H9 (cell line): ENCODE data around the gene ENOPH1. TPM values are rescaled to one million over a fixed set of nuclear protein-coding genes. Genes with fewer than 3 reads are reported as not detected.

ENCODE experiments used
- DNase-seq: peaks from one replicate; pipeline ENCODE4 v3.0.0-alpha.2; 2017
- H2AFZ ChIP-seq: one replicate; pipeline ENCODE4 v1.6.1; 2013; ENCODE audit warnings: mild to moderate bottlenecking, low read length, control low read depth, moderate library complexity
- H2AK5ac ChIP-seq: 2 replicates; pipeline ENCODE4 v1.6.1; 2013; ENCODE audit warnings: low read length, control low read depth, mixed read lengths; ENCODE audit not compliant: insufficient read length
- H2BK120ac ChIP-seq: one replicate; pipeline ENCODE4 v1.6.1; 2013; ENCODE audit warnings: low read depth, mild to moderate bottlenecking, low read length, control low read depth, inconsistent platforms; ENCODE audit not compliant: poor library complexity, severe bottlenecking
- H2BK12ac ChIP-seq: 2 replicates; pipeline ENCODE4 v1.6.1; 2013; ENCODE audit warnings: low read length, control low read depth, mixed read lengths, low read depth; ENCODE audit not compliant: insufficient read length
- H2BK15ac ChIP-seq: 2 replicates; pipeline ENCODE4 v1.6.1; 2013; ENCODE audit warnings: low read depth, low read length, control low read depth
- H2BK20ac ChIP-seq: one replicate; pipeline ENCODE4 v1.6.1; 2013; ENCODE audit warnings: low read depth, mild to moderate bottlenecking, low read length, control low read depth, inconsistent platforms; ENCODE audit not compliant: poor library complexity, severe bottlenecking
- H2BK5ac ChIP-seq: 2 replicates; pipeline ENCODE4 v1.6.1; 2013; ENCODE audit warnings: low read length, control low read depth, mixed read lengths; ENCODE audit not compliant: insufficient read length
- H3K14ac ChIP-seq: 2 replicates; pipeline ENCODE4 v1.6.1; 2013; ENCODE audit warnings: low read length, control low read depth; ENCODE audit not compliant: insufficient read depth
- H3K18ac ChIP-seq: 2 replicates; pipeline ENCODE4 v1.6.1; 2013; ENCODE audit warnings: low read depth, mild to moderate bottlenecking, mixed read lengths, low read length, control low read depth; ENCODE audit not compliant: insufficient read length
- H3K23ac ChIP-seq: 2 replicates; pipeline ENCODE4 v1.6.1; 2013; ENCODE audit warnings: low read length, control low read depth, mixed read lengths, low read depth; ENCODE audit not compliant: insufficient read length
- H3K23me2 ChIP-seq: 2 replicates; pipeline ENCODE4 v1.6.1; 2013; ENCODE audit warnings: low read depth, mild to moderate bottlenecking, mixed read lengths, low read length, control low read depth; ENCODE audit not compliant: insufficient read length, poor library complexity, severe bottlenecking
- H3K27ac ChIP-seq: 2 replicates; pipeline ENCODE4 v1.5.1; 2013; ENCODE audit warnings: low read length, control low read depth, mixed read lengths, low read depth; ENCODE audit not compliant: insufficient read length
- H3K27me3 ChIP-seq: 2 replicates; pipeline ENCODE4 v1.6.1; 2013; ENCODE audit warnings: low read length, control low read depth, inconsistent platforms; ENCODE audit not compliant: insufficient read depth
- H3K4ac ChIP-seq: 2 replicates; pipeline ENCODE4 v1.6.1; 2013; ENCODE audit warnings: low read depth, mild to moderate bottlenecking, control low read depth, inconsistent platforms, low read length, moderate library complexity
- H3K4me1 ChIP-seq: 2 replicates; pipeline ENCODE4 v1.6.1; 2013; ENCODE audit warnings: low read length, control low read depth, inconsistent platforms; ENCODE audit not compliant: insufficient read depth
- H3K4me2 ChIP-seq: 2 replicates; pipeline ENCODE4 v1.6.1; 2013; ENCODE audit warnings: low read length, control low read depth, mixed read lengths; ENCODE audit not compliant: insufficient read length, insufficient read depth
- H3K56ac ChIP-seq: 2 replicates; pipeline ENCODE4 v1.6.1; 2013; ENCODE audit warnings: low read depth, mild to moderate bottlenecking, mixed read lengths, low read length, control low read depth; ENCODE audit not compliant: insufficient read length
- H3K79me1 ChIP-seq: 2 replicates; pipeline ENCODE4 v1.6.1; 2013; ENCODE audit warnings: low read depth, mild to moderate bottlenecking, moderate library complexity, low read length, control low read depth, inconsistent platforms; ENCODE audit not compliant: insufficient read depth, poor library complexity, severe bottlenecking
- H3K79me2 ChIP-seq: 2 replicates; pipeline ENCODE4 v1.6.1; 2013; ENCODE audit warnings: low read length, control low read depth, inconsistent platforms; ENCODE audit not compliant: insufficient read depth
- H3K9ac ChIP-seq: 2 replicates; pipeline ENCODE4 v1.6.1; 2013; ENCODE audit warnings: low read length, control low read depth, mixed read lengths; ENCODE audit not compliant: insufficient read length; ENCODE audit errors: extremely low read depth
- H3K9me3 ChIP-seq: one replicate; pipeline ENCODE4 v1.6.1; 2013; ENCODE audit warnings: low read depth, low read length, inconsistent platforms; ENCODE audit not compliant: control insufficient read depth
- H3T11ph ChIP-seq: one replicate; pipeline ENCODE4 v1.6.1; 2013; ENCODE audit warnings: mild to moderate bottlenecking, low read length, control low read depth, inconsistent platforms
- H4K20me1 ChIP-seq: one replicate; pipeline ENCODE4 v1.6.1; 2013; ENCODE audit not compliant: control insufficient read depth, insufficient read length, insufficient read depth
- H4K5ac ChIP-seq: 2 replicates; pipeline ENCODE4 v1.6.1; 2013; ENCODE audit warnings: low read depth, mild to moderate bottlenecking, mixed read lengths, low read length, control low read depth; ENCODE audit not compliant: insufficient read length
- H4K8ac ChIP-seq: replicated peaks from 2 replicates; pipeline ENCODE4 v1.6.1; 2013; ENCODE audit warnings: low read length, control low read depth, mixed read lengths, low read depth; ENCODE audit not compliant: insufficient read length
- H4K91ac ChIP-seq: 2 replicates; pipeline ENCODE4 v1.6.1; 2013; ENCODE audit warnings: low read depth, mild to moderate bottlenecking, moderate library complexity, mixed read lengths, low read length, control low read depth; ENCODE audit not compliant: insufficient read length
- H3K27ac Mint-ChIP-seq, 3 experiments: 2 replicates in 2 of 3; 3 replicates in 1 of 3; pipeline ENCODE4 v1.8.0; 2020 to 2021; ENCODE audit warnings: mixed read lengths in 3 of 3, mild to moderate bottlenecking in 1 of 3, moderate library complexity in 1 of 3
- H3K27me3 Mint-ChIP-seq: 2 replicates; pipeline ENCODE4 v1.8.0; 2021; ENCODE audit warnings: low read depth, mild to moderate bottlenecking, moderate library complexity, mixed read lengths
- H3K36me3 Mint-ChIP-seq, 3 experiments: 2 replicates in 2 of 3; 3 replicates in 1 of 3; pipeline ENCODE4 v1.8.0; 2020 to 2021; ENCODE audit warnings: low read depth in 3 of 3, mixed read lengths in 3 of 3; ENCODE audit not compliant: insufficient read depth in 1 of 3
- H3K4me1 Mint-ChIP-seq, 2 experiments: 2 replicates each; pipeline ENCODE4 v1.8.0; 2020; ENCODE audit warnings: mixed read lengths in 2 of 2
- H3K4me3 Mint-ChIP-seq, 2 experiments: 2 replicates in 1 of 2; 3 replicates in 1 of 2; pipeline ENCODE4 v1.8.0; 2020 to 2021; ENCODE audit warnings: mild to moderate bottlenecking in 2 of 2, mixed read lengths in 2 of 2, moderate library complexity in 1 of 2
- H3K9me3 Mint-ChIP-seq, 2 experiments: 2 replicates in 1 of 2; 3 replicates in 1 of 2; pipeline ENCODE4 v1.8.0; 2020; ENCODE audit warnings: mild to moderate bottlenecking in 2 of 2, mixed read lengths in 2 of 2, moderate library complexity in 1 of 2
- CTCF ChIP-seq: fragments of 200-600 bp; sonication (generic); conservative IDR thresholded peaks from 3 replicates; pipeline ENCODE4 v1.8.0; 2021; ENCODE audit warnings: antibody characterized with exemption, mild to moderate bottlenecking
- WGBS: extraction: QIAGEN DNeasy Blood & Tissue Kit; methylation state at CpG from one replicate; pipeline ENCODE4 v1.1.7; 2013; ENCODE audit warnings: missing lambda C conversion rate, low lambda C conversion rate, mixed read lengths; ENCODE audit not compliant: insufficient read length; ENCODE audit errors: extremely low coverage; 5-methylcytosine and 5-hydroxymethylcytosine counted together
- total RNA-seq: library from RNA; stranded (reverse); gene quantifications from 2 replicates; pipeline ENCODE4 v1.2.1, GENCODE V29; 2021

Gene ENOPH1
- total RNA-seq, 1 experiment from 2014 or later: 62.4 TPM

GRCh38 chr4:82415922-82416365 is 14.4 kb upstream of the ENOPH1 start:
- no peak for TF ChIP-seq CTCF
- Histone ChIP-seq H3K4ac (no peak overlapping the region), H4K8ac (no peak overlapping the region), H3K23ac (no peak overlapping the region), H3T11ph (no peak overlapping the region), H2BK120ac (no peak overlapping the region), H3K27ac (no peak overlapping the region), H4K20me1 (no peaks in the 10 kb centered on the region), H2BK5ac (no peak overlapping the region), H3K27me3 (no peaks in the 10 kb centered on the region), H3K4me1 (no peaks in the 10 kb centered on the region), H3K79me1 (no peaks in the 10 kb centered on the region), H3K56ac (no peak overlapping the region), H2AK5ac (no peak overlapping the region), H2BK15ac (no peak overlapping the region), H3K9ac (no peak overlapping the region), H3K14ac (no peak overlapping the region), H2BK12ac (no peak overlapping the region), H3K9me3 (no peaks in the 10 kb centered on the region), H3K4me2 (no peak overlapping the region), H3K23me2 (no peaks in the 10 kb centered on the region), H4K5ac (no peak overlapping the region), H3K79me2 (no peaks in the 10 kb centered on the region), H2BK20ac (no peak overlapping the region), H4K91ac (no peak overlapping the region), H2AFZ (no peak overlapping the region), H3K18ac (no peak overlapping the region)
- Mint-ChIP-seq H3K27ac (peak overlapping the region; percentile 41 to 88 (median 85); a peak in 5 of 7 replicates), H3K27me3 (peaks cover 7% of the 10 kb centered on the region; the same call in 1 of the 2 replicates), H3K4me3 (no peak overlapping the region; a peak in 1 of 5 replicates), H3K36me3 (peaks cover 2 to 6% (median 5%) of the 10 kb centered on the region in 3 experiments; a peak in 3 of 7 replicates), H3K9me3 (peaks cover 6 to 13% of the 10 kb centered on the region in 2 experiments; a peak in 4 of 5 replicates), H3K4me1 (peaks cover 8 to 12% of the 10 kb centered on the region in 2 experiments)
- DNase-seq: no peak
- WGBS: no CpG with 5 or more reads among the region's 12 CpGs
